HEK293 (cell line): Measurements from ENCODE around the gene LPO.

Experiments
- CTCF ChIA-PET: fragments of 350-600 bp; formaldehyde crosslinking; extraction: SDS; loops from one replicate; lab custom pipeline; 2021; ENCODE audit warnings: antibody characterized with exemption; lab: Yijun Ruan, JAX
- POLR2A ChIA-PET: fragments of 300-600 bp; formaldehyde crosslinking; extraction: SDS; loops from one replicate; lab custom pipeline; 2020; ENCODE audit warnings: antibody characterized with exemption, inconsistent platforms; lab: Yijun Ruan, JAX
- H3K27ac ChIP-seq: fragments of 200-500 bp; sonication (Bioruptor generic); 2 replicates; pipeline ENCODE4 v1.5.1; 2014; ENCODE audit warnings: low read depth, low read length, control low read depth, inconsistent platforms; ENCODE audit errors: extremely low read depth
- H3K36me3 ChIP-seq, 2 experiments: fragments of 200-500 bp in 1 of 2; sonication (Bioruptor generic) in 1 of 2; 1 replicate in 1 of 2; 2 replicates in 1 of 2; pipeline ENCODE4 v1.5.1; 2014 to 2017; ENCODE audit warnings: inconsistent platforms in 2 of 2, low read length in 2 of 2; ENCODE audit not compliant: control insufficient read depth in 2 of 2, insufficient read depth in 1 of 2
- H3K4me1 ChIP-seq: fragments of 200-500 bp; sonication (Bioruptor generic); 2 replicates; pipeline ENCODE4 v1.5.1; 2014; ENCODE audit warnings: mild to moderate bottlenecking, low read length, inconsistent platforms; ENCODE audit not compliant: control insufficient read depth, insufficient read depth
- H3K4me3 ChIP-seq: 2 replicates; pipeline ENCODE4 v1.5.1; 2011; ENCODE audit warnings: low read depth, mild to moderate bottlenecking, control low read depth, low read length, moderate library complexity
- H3K9me3 ChIP-seq: fragments of 200-500 bp; sonication (Bioruptor generic); 2 replicates; pipeline ENCODE4 v1.5.1; 2014; ENCODE audit warnings: low read depth, low read length, inconsistent platforms; ENCODE audit not compliant: control insufficient read depth, insufficient read depth
- BCL11A ChIP-seq: fragments of 450-650 bp; formaldehyde crosslinking; IDR thresholded peaks from 2 replicates; pipeline ENCODE4 v1.5.1; 2016; ENCODE audit warnings: low read depth, missing biosample characterization, missing genetic modification characterization
- MYNN ChIP-seq: fragments of 450-650 bp; formaldehyde crosslinking; IDR thresholded peaks from 2 replicates; pipeline ENCODE4 v1.5.1; 2016; ENCODE audit warnings: missing biosample characterization, missing genetic modification characterization, borderline replicate concordance
- SP3 ChIP-seq: fragments of 450-650 bp; formaldehyde crosslinking; IDR thresholded peaks from 2 replicates; pipeline ENCODE4 v1.5.1; 2016; ENCODE audit warnings: missing biosample characterization, missing genetic modification characterization
- ZFP3 ChIP-seq: fragments of 450-650 bp; formaldehyde crosslinking; IDR thresholded peaks from 2 replicates; pipeline ENCODE4 v1.5.1; 2016; ENCODE audit warnings: low read depth, missing biosample characterization, missing genetic modification characterization
- ZNF138 ChIP-seq: fragments of 450-650 bp; formaldehyde crosslinking; IDR thresholded peaks from 2 replicates; pipeline ENCODE4 v1.5.1; 2016; ENCODE audit warnings: missing biosample characterization, missing genetic modification characterization, borderline replicate concordance
- ZNF140 ChIP-seq: fragments of 450-650 bp; formaldehyde crosslinking; IDR thresholded peaks from 2 replicates; pipeline ENCODE4 v1.5.1; 2016; ENCODE audit warnings: missing biosample characterization, missing genetic modification characterization
- ZNF239 ChIP-seq: fragments of 450-650 bp; formaldehyde crosslinking; IDR thresholded peaks from 2 replicates; pipeline ENCODE4 v1.5.1; 2016; ENCODE audit warnings: missing biosample characterization, missing genetic modification characterization
- ZNF341 ChIP-seq: fragments of 450-650 bp; formaldehyde crosslinking; IDR thresholded peaks from 2 replicates; pipeline ENCODE4; 2016; ENCODE audit warnings: low read depth, missing biosample characterization, missing genetic modification characterization
- ZNF544 ChIP-seq: fragments of 450-650 bp; formaldehyde crosslinking; IDR thresholded peaks from 2 replicates; pipeline ENCODE4 v1.5.0; 2017; ENCODE audit warnings: missing biosample characterization, missing genetic modification characterization
- ZNF549 ChIP-seq: fragments of 450-650 bp; IDR thresholded peaks from 2 replicates; pipeline ENCODE4 v1.5.1; 2018; ENCODE audit warnings: missing biosample characterization, missing genetic modification characterization, mild to moderate bottlenecking, inconsistent platforms, moderate library complexity
- ZNF571 ChIP-seq: fragments of 450-650 bp; formaldehyde crosslinking; IDR thresholded peaks from 2 replicates; pipeline ENCODE4 v1.5.0; 2017; ENCODE audit warnings: missing biosample characterization, missing genetic modification characterization
- ZNF629 ChIP-seq: fragments of 450-650 bp; formaldehyde crosslinking; IDR thresholded peaks from 2 replicates; pipeline ENCODE4 v1.5.1; 2017; ENCODE audit warnings: missing biosample characterization, missing genetic modification characterization
- ZNF768 ChIP-seq: fragments of 450-650 bp; formaldehyde crosslinking; IDR thresholded peaks from 2 replicates; pipeline ENCODE4 v1.5.1; 2018; ENCODE audit warnings: missing biosample characterization, mild to moderate bottlenecking, missing genetic modification characterization
- ZNF785 ChIP-seq: fragments of 450-650 bp; formaldehyde crosslinking; IDR thresholded peaks from 2 replicates; pipeline ENCODE4 v1.5.1; 2016; ENCODE audit warnings: missing biosample characterization, missing genetic modification characterization
- ZNF843 ChIP-seq: fragments of 450-650 bp; formaldehyde crosslinking; IDR thresholded peaks from 2 replicates; pipeline ENCODE4 v1.5.1; 2016; ENCODE audit warnings: missing biosample characterization, missing genetic modification characterization
- ZSCAN30 ChIP-seq: fragments of 450-650 bp; IDR thresholded peaks from 2 replicates; pipeline ENCODE4 v1.5.1; 2018; ENCODE audit warnings: missing biosample characterization, mild to moderate bottlenecking, missing genetic modification characterization, moderate library complexity
- TF ChIP-seq, protein P1 (sequence below): fragments of 450-650 bp; formaldehyde crosslinking; IDR thresholded peaks from 2 replicates; pipeline ENCODE4 v1.5.1; 2016; ENCODE audit warnings: missing biosample characterization, missing genetic modification characterization, low read depth
- TF ChIP-seq, protein P2 (sequence below): fragments of 450-650 bp; formaldehyde crosslinking; IDR thresholded peaks from 2 replicates; pipeline ENCODE4 v1.5.1; 2016; ENCODE audit warnings: missing biosample characterization, missing genetic modification characterization
- TF ChIP-seq, protein P3 (sequence below): fragments of 450-650 bp; formaldehyde crosslinking; IDR thresholded peaks from 2 replicates; pipeline ENCODE4 v1.5.1; 2016; ENCODE audit warnings: missing biosample characterization, missing genetic modification characterization
- TF ChIP-seq, protein P4 (sequence below): fragments of 450-650 bp; formaldehyde crosslinking; IDR thresholded peaks from 2 replicates; pipeline ENCODE4 v1.5.1; 2016; ENCODE audit warnings: missing biosample characterization, missing genetic modification characterization
- TF ChIP-seq, protein P5 (sequence below): fragments of 450-650 bp; formaldehyde crosslinking; IDR thresholded peaks from 2 replicates; pipeline ENCODE4 v1.5.1; 2016; ENCODE audit warnings: missing biosample characterization, missing genetic modification characterization
- TF ChIP-seq, protein P6 (sequence below): fragments of 450-650 bp; formaldehyde crosslinking; IDR thresholded peaks from 2 replicates; pipeline ENCODE4 v1.5.1; 2017; ENCODE audit warnings: missing biosample characterization, missing genetic modification characterization

Gene LPO

DNA sequence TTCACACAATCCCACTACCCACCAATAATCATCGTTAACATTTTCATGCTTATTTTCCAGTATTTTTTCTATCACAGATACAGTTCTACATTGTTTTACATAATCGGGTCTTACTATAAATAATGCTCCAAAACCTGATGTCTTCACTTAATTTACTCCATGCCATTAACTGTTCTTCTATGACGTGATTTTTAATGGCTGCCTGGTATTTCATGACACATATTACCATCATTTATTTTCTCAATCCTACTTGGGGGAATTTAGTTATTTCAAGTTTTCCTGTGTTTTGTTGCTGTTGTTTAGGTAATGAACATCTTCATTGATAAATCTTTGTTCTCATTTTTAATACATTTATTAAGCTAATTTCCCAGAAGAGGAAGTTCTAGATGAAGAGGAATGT is 14.7 kb downstream of the LPO start:
- H3K36me3 ChIP-seq, result no peaks in the 10 kb centered on the region
- H3K27ac ChIP-seq, result no peak overlapping the region
- no peaks in the 10 kb centered on the region for H3K9me3 ChIP-seq
- CTCF ChIA-PET, result interaction anchor here (0.5 to 0.9 kb wide), 3 partner anchors 37 to 473 kb away, joined by 3 read pairs; no protein-coding TSS in a partner anchor
- POLR2A ChIA-PET, result interaction anchor here (0.7 kb wide), 1 partner anchor 38 kb away, joined by 7 read pairs; no protein-coding TSS in a partner anchor
- TF ChIP-seq, protein P1, sequence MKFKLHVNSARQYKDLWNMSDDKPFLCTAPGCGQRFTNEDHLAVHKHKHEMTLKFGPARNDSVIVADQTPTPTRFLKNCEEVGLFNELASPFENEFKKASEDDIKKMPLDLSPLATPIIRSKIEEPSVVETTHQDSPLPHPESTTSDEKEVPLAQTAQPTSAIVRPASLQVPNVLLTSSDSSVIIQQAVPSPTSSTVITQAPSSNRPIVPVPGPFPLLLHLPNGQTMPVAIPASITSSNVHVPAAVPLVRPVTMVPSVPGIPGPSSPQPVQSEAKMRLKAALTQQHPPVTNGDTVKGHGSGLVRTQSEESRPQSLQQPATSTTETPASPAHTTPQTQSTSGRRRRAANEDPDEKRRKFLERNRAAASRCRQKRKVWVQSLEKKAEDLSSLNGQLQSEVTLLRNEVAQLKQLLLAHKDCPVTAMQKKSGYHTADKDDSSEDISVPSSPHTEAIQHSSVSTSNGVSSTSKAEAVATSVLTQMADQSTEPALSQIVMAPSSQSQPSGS (tag by site-specific recombination), result peak; percentile 25; the same call in 1 of the 2 replicates
- TF ChIP-seq MYNN (tag by site-specific recombination), result no peak
- no peak overlapping the region for H3K4me3 ChIP-seq
- no peaks in the 10 kb centered on the region for H3K4me1 ChIP-seq

DNA sequence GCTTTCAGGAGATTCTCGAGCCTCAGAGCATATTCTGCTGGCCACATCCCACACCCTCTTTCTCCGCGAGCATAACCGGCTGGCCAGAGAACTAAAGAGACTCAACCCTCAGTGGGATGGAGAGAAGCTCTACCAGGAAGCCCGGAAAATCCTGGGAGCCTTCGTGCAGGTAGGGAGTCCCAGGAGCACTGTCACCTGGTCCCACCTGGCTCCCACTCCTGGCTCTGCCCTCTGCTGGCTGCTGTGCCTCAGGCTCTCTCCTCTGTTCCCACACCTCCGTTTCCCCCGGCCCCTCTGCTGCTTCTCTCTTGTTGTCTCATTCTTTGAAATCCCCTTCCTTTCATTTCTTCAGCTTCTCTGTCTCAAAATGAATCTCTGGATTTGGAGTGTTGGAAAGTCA is 16.4 kb downstream of the LPO start:
- POLR2A ChIA-PET, result interaction anchor here (0.6 kb wide), 1 partner anchor 24 kb away, joined by 3 read pairs; no protein-coding TSS in a partner anchor
- CTCF ChIA-PET, result interaction anchor here (0.8 to 1.2 kb wide), 2 partner anchors 19 to 178 kb away, joined by 3 read pairs; no protein-coding TSS in a partner anchor

GRCh38 chr17:58262149-58262548 is 23.8 kb downstream of the LPO start:
- peaks cover 3% of the 10 kb centered on the region; the same call in 1 of the 2 replicates for H3K9me3 ChIP-seq
- no peak overlapping the region for H3K27ac ChIP-seq
- TF ChIP-seq ZNF140 (tag by site-specific recombination), result no peak
- TF ChIP-seq, protein P2, sequence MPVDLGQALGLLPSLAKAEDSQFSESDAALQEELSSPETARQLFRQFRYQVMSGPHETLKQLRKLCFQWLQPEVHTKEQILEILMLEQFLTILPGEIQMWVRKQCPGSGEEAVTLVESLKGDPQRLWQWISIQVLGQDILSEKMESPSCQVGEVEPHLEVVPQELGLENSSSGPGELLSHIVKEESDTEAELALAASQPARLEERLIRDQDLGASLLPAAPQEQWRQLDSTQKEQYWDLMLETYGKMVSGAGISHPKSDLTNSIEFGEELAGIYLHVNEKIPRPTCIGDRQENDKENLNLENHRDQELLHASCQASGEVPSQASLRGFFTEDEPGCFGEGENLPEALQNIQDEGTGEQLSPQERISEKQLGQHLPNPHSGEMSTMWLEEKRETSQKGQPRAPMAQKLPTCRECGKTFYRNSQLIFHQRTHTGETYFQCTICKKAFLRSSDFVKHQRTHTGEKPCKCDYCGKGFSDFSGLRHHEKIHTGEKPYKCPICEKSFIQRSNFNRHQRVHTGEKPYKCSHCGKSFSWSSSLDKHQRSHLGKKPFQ (tag by site-specific recombination), result no peak
- TF ChIP-seq ZNF629 (tag by site-specific recombination), result no peak
- TF ChIP-seq, protein P3, sequence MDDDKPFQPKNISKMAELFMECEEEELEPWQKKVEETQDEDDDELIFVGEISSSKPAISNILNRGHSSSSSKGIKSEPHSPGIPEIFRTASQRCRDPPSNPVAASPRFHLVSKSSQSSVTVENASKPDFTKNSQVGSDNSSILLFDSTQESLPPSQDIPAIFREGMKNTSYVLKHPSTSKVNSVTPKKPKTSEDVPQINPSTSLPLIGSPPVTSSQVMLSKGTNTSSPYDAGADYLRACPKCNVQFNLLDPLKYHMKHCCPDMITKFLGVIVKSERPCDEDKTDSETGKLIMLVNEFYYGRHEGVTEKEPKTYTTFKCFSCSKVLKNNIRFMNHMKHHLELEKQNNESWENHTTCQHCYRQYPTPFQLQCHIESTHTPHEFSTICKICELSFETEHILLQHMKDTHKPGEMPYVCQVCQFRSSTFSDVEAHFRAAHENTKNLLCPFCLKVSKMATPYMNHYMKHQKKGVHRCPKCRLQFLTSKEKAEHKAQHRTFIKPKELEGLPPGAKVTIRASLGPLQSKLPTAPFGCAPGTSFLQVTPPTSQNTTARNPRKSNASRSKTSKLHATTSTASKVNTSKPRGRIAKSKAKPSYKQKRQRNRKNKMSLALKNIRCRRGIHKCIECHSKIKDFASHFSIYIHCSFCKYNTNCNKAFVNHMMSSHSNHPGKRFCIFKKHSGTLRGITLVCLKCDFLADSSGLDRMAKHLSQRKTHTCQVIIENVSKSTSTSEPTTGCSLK (tag by site-specific recombination), result no peak
- no peak for TF ChIP-seq ZNF239 (tag by site-specific recombination)
- TF ChIP-seq, protein P4, sequence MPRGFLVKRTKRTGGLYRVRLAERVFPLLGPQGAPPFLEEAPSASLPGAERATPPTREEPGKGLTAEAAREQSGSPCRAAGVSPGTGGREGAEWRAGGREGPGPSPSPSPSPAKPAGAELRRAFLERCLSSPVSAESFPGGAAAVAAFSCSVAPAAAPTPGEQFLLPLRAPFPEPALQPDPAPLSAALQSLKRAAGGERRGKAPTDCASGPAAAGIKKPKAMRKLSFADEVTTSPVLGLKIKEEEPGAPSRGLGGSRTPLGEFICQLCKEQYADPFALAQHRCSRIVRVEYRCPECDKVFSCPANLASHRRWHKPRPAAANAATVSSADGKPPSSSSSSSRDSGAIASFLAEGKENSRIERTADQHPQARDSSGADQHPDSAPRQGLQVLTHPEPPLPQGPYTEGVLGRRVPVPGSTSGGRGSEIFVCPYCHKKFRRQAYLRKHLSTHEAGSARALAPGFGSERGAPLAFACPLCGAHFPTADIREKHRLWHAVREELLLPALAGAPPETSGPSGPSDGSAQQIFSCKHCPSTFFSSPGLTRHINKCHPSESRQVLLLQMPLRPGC (tag by site-specific recombination), result no peak
- no peak for TF ChIP-seq ZSCAN30
- TF ChIP-seq, protein P5, sequence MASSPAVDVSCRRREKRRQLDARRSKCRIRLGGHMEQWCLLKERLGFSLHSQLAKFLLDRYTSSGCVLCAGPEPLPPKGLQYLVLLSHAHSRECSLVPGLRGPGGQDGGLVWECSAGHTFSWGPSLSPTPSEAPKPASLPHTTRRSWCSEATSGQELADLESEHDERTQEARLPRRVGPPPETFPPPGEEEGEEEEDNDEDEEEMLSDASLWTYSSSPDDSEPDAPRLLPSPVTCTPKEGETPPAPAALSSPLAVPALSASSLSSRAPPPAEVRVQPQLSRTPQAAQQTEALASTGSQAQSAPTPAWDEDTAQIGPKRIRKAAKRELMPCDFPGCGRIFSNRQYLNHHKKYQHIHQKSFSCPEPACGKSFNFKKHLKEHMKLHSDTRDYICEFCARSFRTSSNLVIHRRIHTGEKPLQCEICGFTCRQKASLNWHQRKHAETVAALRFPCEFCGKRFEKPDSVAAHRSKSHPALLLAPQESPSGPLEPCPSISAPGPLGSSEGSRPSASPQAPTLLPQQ (tag by site-specific recombination), result no peak
- TF ChIP-seq ZNF843 (tag by site-specific recombination), result no peak
- TF ChIP-seq, protein P6, sequence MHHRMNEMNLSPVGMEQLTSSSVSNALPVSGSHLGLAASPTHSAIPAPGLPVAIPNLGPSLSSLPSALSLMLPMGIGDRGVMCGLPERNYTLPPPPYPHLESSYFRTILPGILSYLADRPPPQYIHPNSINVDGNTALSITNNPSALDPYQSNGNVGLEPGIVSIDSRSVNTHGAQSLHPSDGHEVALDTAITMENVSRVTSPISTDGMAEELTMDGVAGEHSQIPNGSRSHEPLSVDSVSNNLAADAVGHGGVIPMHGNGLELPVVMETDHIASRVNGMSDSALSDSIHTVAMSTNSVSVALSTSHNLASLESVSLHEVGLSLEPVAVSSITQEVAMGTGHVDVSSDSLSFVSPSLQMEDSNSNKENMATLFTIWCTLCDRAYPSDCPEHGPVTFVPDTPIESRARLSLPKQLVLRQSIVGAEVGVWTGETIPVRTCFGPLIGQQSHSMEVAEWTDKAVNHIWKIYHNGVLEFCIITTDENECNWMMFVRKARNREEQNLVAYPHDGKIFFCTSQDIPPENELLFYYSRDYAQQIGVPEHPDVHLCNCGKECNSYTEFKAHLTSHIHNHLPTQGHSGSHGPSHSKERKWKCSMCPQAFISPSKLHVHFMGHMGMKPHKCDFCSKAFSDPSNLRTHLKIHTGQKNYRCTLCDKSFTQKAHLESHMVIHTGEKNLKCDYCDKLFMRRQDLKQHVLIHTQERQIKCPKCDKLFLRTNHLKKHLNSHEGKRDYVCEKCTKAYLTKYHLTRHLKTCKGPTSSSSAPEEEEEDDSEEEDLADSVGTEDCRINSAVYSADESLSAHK, result no peak
- no peak for TF ChIP-seq ZFP3 (tag by site-specific recombination)
- no peak for TF ChIP-seq ZNF138
- no peak for TF ChIP-seq ZNF785 (tag by site-specific recombination)
- TF ChIP-seq ZNF341 (tag by site-specific recombination), result no peak
- no peak for TF ChIP-seq ZNF549 (tag by site-specific recombination)
- no peak for TF ChIP-seq BCL11A
- TF ChIP-seq, all 188 proteins: peak for 0
- CTCF ChIA-PET, result no interaction called here
- no peak overlapping the region for H3K4me3 ChIP-seq
- no peaks in the 10 kb centered on the region for H3K36me3 ChIP-seq
- no peaks in the 10 kb centered on the region for H3K4me1 ChIP-seq
- POLR2A ChIA-PET, result no interaction called here

More for the DNA sequence above, 16.4 kb downstream of the LPO start:
- no peak for TF ChIP-seq ZNF571 (tag by site-specific recombination)
- no peak for TF ChIP-seq ZNF768 (tag by site-specific recombination)
- no peak for TF ChIP-seq ZNF544 (tag by site-specific recombination)
- no peak for TF ChIP-seq SP3 (tag by site-specific recombination)
- Histone ChIP-seq H3K9me3 (no peaks in the 10 kb centered on the region), H3K4me3 (no peak overlapping the region), H3K27ac (no peak overlapping the region), H3K4me1 (no peaks in the 10 kb centered on the region), H3K36me3 (no peaks in the 10 kb centered on the region)
